MCF 10A (cell line): ENCODE results near the gene FADS3. TPM values are rescaled to one million over a fixed set of nuclear protein-coding genes. Genes with fewer than 3 reads are reported as not detected.

Experiments used
- BruUV-seq: library from RNA; stranded (reverse); fragments of 400-500 nt; replicated peaks from 2 replicates; lab custom pipeline; 2021; lab: Mats Ljungman, UMichigan
- CTCF ChIA-PET: fragments of 300-600 bp; sonication (Branson Sonifier 250); formaldehyde crosslinking; extraction: SDS; loops from one replicate; lab custom pipeline; 2021; ENCODE audit warnings: antibody characterized with exemption, inconsistent platforms; lab: Yijun Ruan, JAX
- POLR2A ChIA-PET: fragments of 300-600, 350-650 bp; sonication (Branson Sonifier 250); formaldehyde crosslinking; extraction: SDS; loops from one replicate; lab custom pipeline; 2020; ENCODE audit warnings: antibody characterized with exemption, inconsistent platforms; lab: Yijun Ruan, JAX
- DNase-seq: peaks from one replicate; pipeline ENCODE4 v3.0.0-alpha.2; 2018; ENCODE audit not compliant: unreplicated experiment
- H3K27ac Mint-ChIP-seq: one replicate; pipeline ENCODE4 v1.8.0; 2022; ENCODE audit warnings: mild to moderate bottlenecking, low read depth, mixed read lengths; ENCODE audit not compliant: unreplicated experiment
- H3K27me3 Mint-ChIP-seq: one replicate; pipeline ENCODE4 v1.8.0; 2022; ENCODE audit warnings: mixed read lengths; ENCODE audit not compliant: insufficient read depth, unreplicated experiment
- H3K36me3 Mint-ChIP-seq: one replicate; pipeline ENCODE4 v1.8.0; 2022; ENCODE audit warnings: mild to moderate bottlenecking, moderate library complexity, mixed read lengths; ENCODE audit not compliant: insufficient read depth, unreplicated experiment
- H3K4me1 Mint-ChIP-seq: one replicate; pipeline ENCODE4 v1.8.0; 2022; ENCODE audit warnings: mixed read lengths; ENCODE audit not compliant: insufficient read depth, unreplicated experiment
- H3K4me3 Mint-ChIP-seq: one replicate; pipeline ENCODE4 v1.8.0; 2022; ENCODE audit warnings: mild to moderate bottlenecking, moderate library complexity, mixed read lengths; ENCODE audit not compliant: unreplicated experiment
- H3K9me3 Mint-ChIP-seq: one replicate; pipeline ENCODE4 v1.8.0; 2022; ENCODE audit warnings: mixed read lengths; ENCODE audit not compliant: unreplicated experiment
- CTCF ChIP-seq: fragments of 200-600 bp; IDR thresholded peaks from one replicate; pipeline ENCODE4 v1.8.0; 2022; ENCODE audit warnings: antibody characterized with exemption, mild to moderate bottlenecking; ENCODE audit not compliant: unreplicated experiment
- intact Hi-C: fragments of 100-400 bp; cut with micrococcal nuclease; formaldehyde crosslinking; loops from 2 replicates; pipeline ENCODE4 v1.14.1; 2022
- total RNA-seq: library from RNA; stranded (reverse); gene quantifications from 2 replicates; pipeline ENCODE4 v1.2.3, GENCODE V29; 2022

The FADS3 gene
- total RNA-seq, 1 experiment from 2014 or later: 145 TPM

- peaks cover 23% of the 10 kb centered on the region for H3K4me1 Mint-ChIP-seq
- H3K36me3 Mint-ChIP-seq: peaks cover 15% of the 10 kb centered on the region
- no TSS peak for BruUV-seq
- H3K9me3 Mint-ChIP-seq: no peaks in the 10 kb centered on the region
- peak; percentile 74 for DNase-seq
- peak overlapping the region; percentile 61 for H3K27ac Mint-ChIP-seq
- intact Hi-C loops: loop anchor here (1.0 kb wide), 1 partner anchor 98 kb away; the partner anchor contains the start of genes FEN1 and TMEM258
- no peaks in the 10 kb centered on the region for H3K27me3 Mint-ChIP-seq
- no peak for TF ChIP-seq CTCF
- POLR2A ChIA-PET: interaction anchor here (0.7 to 2.5 kb wide), 9 partner anchors 17 to 99 kb away, joined by 3 to 8 read pairs (median 5); partner anchors contain the start of genes FTH1 and TMEM258
- CTCF ChIA-PET: interaction anchor here (0.6 to 3.2 kb wide), 8 partner anchors 8 to 236 kb away, joined by 3 to 23 read pairs (median 3); no protein-coding TSS in a partner anchor
- H3K4me3 Mint-ChIP-seq: peak overlapping the region; percentile 83
Observed at GRCh38 chr11:61890529-61891330, 615 bp downstream of the FADS3 start.

- intact Hi-C loops: no loop called here
- Mint-ChIP-seq H3K4me3 (peak overlapping the region; percentile 83), H3K4me1 (peaks cover 23% of the 10 kb centered on the region), H3K36me3 (peaks cover 15% of the 10 kb centered on the region), H3K9me3 (no peaks in the 10 kb centered on the region), H3K27me3 (no peaks in the 10 kb centered on the region), H3K27ac (no peak overlapping the region)
- TF ChIP-seq CTCF: no peak
- BruUV-seq: TSS peak; percentile 28
- CTCF ChIA-PET: interaction anchor here (0.5 to 3.2 kb wide), 8 partner anchors 9 to 237 kb away, joined by 3 to 23 read pairs (median 6); no protein-coding TSS in a partner anchor
- DNase-seq: no peak
- POLR2A ChIA-PET: interaction anchor here (1.0 to 2.5 kb wide), 5 partner anchors 19 to 92 kb away, joined by 5 to 8 read pairs (median 7); partner anchors contain the start of gene FTH1
Observed at GRCh38 chr11:61889831-61890230, 1.5 kb downstream of the FADS3 start.

GRCh38 chr11:61888590-61888989 lies 2.8 kb downstream of the FADS3 start:
- TF ChIP-seq CTCF: no peak
- Mint-ChIP-seq H3K4me1 (peaks cover 15% of the 10 kb centered on the region), H3K27me3 (no peaks in the 10 kb centered on the region), H3K4me3 (no peak overlapping the region), H3K36me3 (peaks cover 15% of the 10 kb centered on the region), H3K27ac (no peak overlapping the region), H3K9me3 (no peaks in the 10 kb centered on the region)
- ChIA-PET POLR2A (interaction anchor here (0.6 to 2.5 kb wide), 7 partner anchors 62 to 227 kb away, joined by 3 to 8 read pairs (median 4); partner anchors contain the start of gene FTH1), CTCF (interaction anchor here (0.6 to 3.2 kb wide), 6 partner anchors 10 to 193 kb away, joined by 3 to 23 read pairs (median 8); no protein-coding TSS in a partner anchor)
- DNase-seq: no peak
- intact Hi-C loops: loop anchor here (1.0 kb wide), 1 partner anchor 17 kb away; no protein-coding TSS in a partner anchor
- TSS peak; percentile 10 for BruUV-seq
